Prostate gland (tissue), 2 donors: ENCODE results near the gene SLIT3. TPM values are rescaled to one million over a fixed set of nuclear protein-coding genes. Genes with fewer than 3 reads are reported as not detected.
"Not testable (repeated sequence)": the region's sequence is repeated elsewhere in the genome, so short reads cannot be mapped to it uniquely, and the experiment has no call there.

Experiments
- DNase-seq: peaks from one replicate; pipeline ENCODE4 v3.0.0-alpha.2; 2019; ENCODE audit warnings: low spot score
- H3K27ac ChIP-seq, 2 donors: fragments of 200-600 bp; sonication (generic); 2 replicates each; pipeline ENCODE4 v1.5.1; 2017 to 2019
- H3K27me3 ChIP-seq: fragments of 200-600 bp; sonication (generic); replicated peaks from 2 replicates; pipeline ENCODE4 v1.5.1; 2019; ENCODE audit not compliant: insufficient read depth
- H3K36me3 ChIP-seq, 2 donors: fragments of 200-600 bp; sonication (generic); 1 replicate in 1 of 2; 2 replicates in 1 of 2; pipeline versions ENCODE4 v1.5.1 to v1.8.1; 2017 to 2019
- H3K4me1 ChIP-seq: fragments of 200-600 bp; sonication (generic); replicated peaks from 2 replicates; pipeline ENCODE4 v1.5.1; 2019
- H3K4me3 ChIP-seq, 2 donors: fragments of 200-600 bp; sonication (generic); 2 replicates each; pipeline ENCODE4 v1.5.1; 2017 to 2019
- H3K9me3 ChIP-seq: fragments of 200-600 bp; sonication (generic); 2 replicates; pipeline ENCODE4 v1.5.1; 2017
- POLR2A ChIP-seq: fragments of 450-650 bp; IDR thresholded peaks from one replicate; pipeline ENCODE4 v1.6.1; 2016; ENCODE audit warnings: antibody characterized with exemption, mild to moderate bottlenecking
- POLR2AphosphoS5 ChIP-seq: sonication (generic); formaldehyde crosslinking; IDR thresholded peaks from one replicate; pipeline ENCODE4 v1.6.1; 2017; ENCODE audit warnings: antibody characterized with exemption
- WGBS: methylation state at CpG from one replicate; pipeline ENCODE4 v1.1.5; 2018; 5-methylcytosine and 5-hydroxymethylcytosine counted together
- intact Hi-C: fragments of 100-400 bp; cut with DNase I; formaldehyde crosslinking; loops from one replicate; pipeline ENCODE4 v1.14.2; 2022
- total RNA-seq, 2 donors: library from RNA; depleted of rRNA; stranded (reverse); fragments of >200 nt; gene quantifications; one replicate each; pipeline ENCODE4 v1.1.0, GENCODE V29; 2016
- TF ChIP-seq, protein P1 (sequence below), 4 experiments: fragments of 200-600 bp in 2 of 4; fragments of 450-650 bp in 2 of 4; sonication (generic) in 2 of 4; IDR thresholded peaks; 1 replicate in 3 of 4; 2 replicates in 1 of 4; pipeline ENCODE4 v1.5.1; 2016 to 2019; ENCODE audit warnings: antibody characterized with exemption in 4 of 4, mild to moderate bottlenecking in 2 of 4, moderate library complexity in 2 of 4

Gene SLIT3
- total RNA-seq, 2 donors from 2014 or later, result 8.3 TPM

DNA sequence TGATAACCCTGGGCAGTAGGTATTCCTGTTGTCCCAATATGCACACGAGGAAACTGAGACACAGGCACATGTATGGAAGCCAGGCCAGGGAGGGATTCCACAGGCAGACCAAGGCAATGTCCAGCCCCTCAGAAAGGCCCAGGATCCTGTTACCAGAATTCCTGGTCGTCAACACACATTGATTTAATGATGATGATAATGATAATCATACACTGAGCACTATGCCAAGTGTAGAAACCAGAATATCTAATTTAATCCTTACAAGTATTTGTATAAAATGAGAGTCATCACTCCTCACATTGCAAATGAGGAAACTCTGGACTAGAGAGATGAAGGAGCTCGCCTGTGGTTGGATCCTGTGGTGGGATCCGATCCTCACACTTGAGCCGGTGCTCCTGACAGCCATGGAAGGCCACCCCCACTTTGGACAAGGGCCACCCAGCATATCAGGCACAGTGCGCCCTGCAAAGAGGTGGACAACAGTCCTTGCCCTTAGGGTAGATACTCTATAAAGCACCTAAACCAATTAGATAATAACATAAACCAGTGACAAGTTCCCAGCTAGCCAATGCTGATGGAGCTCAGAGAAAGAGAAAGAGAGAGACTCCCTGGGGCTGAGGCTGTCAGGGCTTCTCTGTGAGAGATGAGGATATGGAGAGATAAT is 185.3 kb downstream of the SLIT3 start:
- Histone ChIP-seq H3K9me3 (no peaks in the 10 kb centered on the region), H3K27me3 (no peaks in the 10 kb centered on the region), H3K36me3 (no peaks in the 10 kb centered on the region), H3K4me3 (no peak overlapping the region), H3K27ac (no peak overlapping the region), H3K4me1 (no peaks in the 10 kb centered on the region)
- WGBS, result 92% methylated on average over 6 of the region's 6 CpGs
- no peak for DNase-seq
- intact Hi-C loops, result no loop called here
- TF ChIP-seq POLR2AphosphoS5, result no peak
- TF ChIP-seq POLR2A, result no peak
- TF ChIP-seq, protein P1, sequence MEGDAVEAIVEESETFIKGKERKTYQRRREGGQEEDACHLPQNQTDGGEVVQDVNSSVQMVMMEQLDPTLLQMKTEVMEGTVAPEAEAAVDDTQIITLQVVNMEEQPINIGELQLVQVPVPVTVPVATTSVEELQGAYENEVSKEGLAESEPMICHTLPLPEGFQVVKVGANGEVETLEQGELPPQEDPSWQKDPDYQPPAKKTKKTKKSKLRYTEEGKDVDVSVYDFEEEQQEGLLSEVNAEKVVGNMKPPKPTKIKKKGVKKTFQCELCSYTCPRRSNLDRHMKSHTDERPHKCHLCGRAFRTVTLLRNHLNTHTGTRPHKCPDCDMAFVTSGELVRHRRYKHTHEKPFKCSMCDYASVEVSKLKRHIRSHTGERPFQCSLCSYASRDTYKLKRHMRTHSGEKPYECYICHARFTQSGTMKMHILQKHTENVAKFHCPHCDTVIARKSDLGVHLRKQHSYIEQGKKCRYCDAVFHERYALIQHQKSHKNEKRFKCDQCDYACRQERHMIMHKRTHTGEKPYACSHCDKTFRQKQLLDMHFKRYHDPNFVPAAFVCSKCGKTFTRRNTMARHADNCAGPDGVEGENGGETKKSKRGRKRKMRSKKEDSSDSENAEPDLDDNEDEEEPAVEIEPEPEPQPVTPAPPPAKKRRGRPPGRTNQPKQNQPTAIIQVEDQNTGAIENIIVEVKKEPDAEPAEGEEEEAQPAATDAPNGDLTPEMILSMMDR (IDR thresholded peaks at IDR 0.05), result no peak

DNA sequence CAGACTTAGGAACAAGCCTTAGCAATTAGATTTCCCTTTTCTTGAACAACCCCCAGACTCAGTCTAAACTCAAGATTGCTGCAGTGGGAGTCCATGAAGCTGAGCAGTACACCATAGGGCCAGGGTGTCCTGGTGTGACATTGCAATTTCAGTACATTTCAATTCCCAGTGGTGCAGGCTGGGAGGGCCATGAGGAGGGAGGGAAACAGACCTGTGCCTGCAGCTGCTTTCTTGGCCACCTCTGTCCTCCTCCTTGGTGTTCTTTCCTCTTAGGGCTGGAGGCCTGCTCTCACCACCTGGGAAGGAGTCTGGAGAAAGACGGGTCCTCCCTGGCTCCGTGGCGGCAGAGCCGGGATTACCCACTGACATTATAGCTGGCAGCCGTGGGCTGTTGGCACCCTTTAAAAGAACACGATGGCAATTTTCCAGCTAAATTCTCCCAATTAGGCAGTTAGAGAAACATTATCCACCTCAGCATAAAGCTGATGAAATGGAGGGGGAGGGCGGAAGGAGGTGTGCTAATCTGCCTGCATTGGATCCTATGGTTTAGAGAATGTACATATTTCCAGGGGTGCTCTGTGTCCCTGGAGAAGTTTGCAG is 186.4 kb downstream of the SLIT3 start:
- intact Hi-C loops, result no loop called here
- TF ChIP-seq POLR2AphosphoS5 (no peak), POLR2A (no peak)
- TF ChIP-seq, protein P1 (IDR thresholded peaks at IDR 0.05), result no peak
- 54% methylated on average over 7 of the region's 7 CpGs for WGBS
- H3K9me3 ChIP-seq, result no peaks in the 10 kb centered on the region
- no peak for DNase-seq
- no peaks in the 10 kb centered on the region for H3K4me1 ChIP-seq
- H3K27me3 ChIP-seq, result no peaks in the 10 kb centered on the region
- no peaks in the 10 kb centered on the region for H3K36me3 ChIP-seq
- no peak overlapping the region for H3K27ac ChIP-seq
- H3K4me3 ChIP-seq, result no peak overlapping the region

DNA sequence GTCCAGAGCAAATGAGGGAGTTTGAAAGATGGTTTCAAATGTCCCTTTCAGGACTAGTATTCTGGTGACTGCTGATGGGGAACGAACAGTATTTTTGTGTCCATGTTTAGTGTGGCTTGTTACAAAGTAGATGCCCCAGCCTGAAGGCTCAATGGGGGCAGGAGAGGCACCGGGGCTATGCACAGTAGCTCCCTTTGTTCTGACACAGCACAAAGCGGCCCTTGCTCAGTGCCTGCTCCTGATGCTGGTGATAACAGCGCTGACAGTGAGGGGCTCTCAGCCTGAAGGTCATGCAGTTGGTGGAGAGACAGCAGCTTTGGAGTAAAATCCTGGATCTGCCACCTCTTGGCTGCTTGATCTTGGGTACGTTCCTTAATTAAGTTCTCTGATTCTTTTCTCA is 188.9 kb downstream of the SLIT3 start:
- no peak for TF ChIP-seq POLR2A
- TF ChIP-seq, protein P1 (IDR thresholded peaks at IDR 0.05), result no peak
- TF ChIP-seq POLR2AphosphoS5, result no peak
- 91% methylated on average over 5 of the region's 5 CpGs for WGBS
- H3K27me3 ChIP-seq, result no peaks in the 10 kb centered on the region
- no peak for DNase-seq
- no peak overlapping the region for H3K4me3 ChIP-seq
- no peak overlapping the region for H3K27ac ChIP-seq
- intact Hi-C loops, result no loop called here
- no peaks in the 10 kb centered on the region for H3K4me1 ChIP-seq
- H3K9me3 ChIP-seq, result no peaks in the 10 kb centered on the region
- no peaks in the 10 kb centered on the region for H3K36me3 ChIP-seq

DNA sequence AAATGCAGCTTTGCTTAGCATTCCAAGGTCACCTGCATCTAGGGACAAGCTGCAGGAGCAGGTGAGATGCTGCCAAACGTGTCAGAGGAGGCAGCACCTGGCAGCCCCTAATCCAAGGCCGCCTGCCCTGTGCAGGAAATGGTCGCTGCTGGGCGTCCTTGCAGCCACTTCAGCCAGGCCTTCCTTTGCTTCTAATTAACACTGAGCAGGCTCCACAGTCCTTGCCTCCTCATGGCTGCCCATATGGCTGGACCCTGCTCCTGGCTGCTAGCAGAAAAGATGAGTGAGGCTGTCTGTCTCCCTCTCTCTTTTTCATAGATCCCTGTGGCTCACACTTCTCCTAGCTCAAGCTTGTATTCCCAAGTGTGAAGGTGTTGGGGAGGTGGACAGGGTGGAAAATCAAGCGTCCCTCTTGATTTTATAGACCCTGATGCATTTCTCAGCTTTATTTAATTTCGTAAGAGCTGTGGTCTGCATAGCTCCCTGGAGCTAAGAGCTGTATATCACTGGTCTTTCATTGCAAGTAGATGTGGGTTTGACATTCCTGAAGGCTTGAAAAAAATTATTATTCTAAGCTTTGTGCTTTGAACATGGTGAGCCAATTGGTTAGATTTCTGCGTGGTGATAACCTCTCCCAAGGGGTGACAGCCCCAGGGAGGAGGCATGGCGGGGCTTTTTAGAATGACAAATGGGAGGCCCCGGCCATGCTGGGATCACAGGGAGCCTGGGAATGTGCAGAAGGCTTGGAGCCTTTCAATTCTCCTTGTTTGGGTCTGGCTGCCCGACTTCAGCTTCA is 193.8 kb downstream of the SLIT3 start:
- intact Hi-C loops, result no loop called here
- no peaks in the 10 kb centered on the region for H3K36me3 ChIP-seq
- DNase-seq, result no peak
- TF ChIP-seq POLR2A, result no peak
- no peak for TF ChIP-seq POLR2AphosphoS5
- TF ChIP-seq, protein P1 (IDR thresholded peaks at IDR 0.05), result no peak
- H3K4me3 ChIP-seq, result no peak overlapping the region
- no peaks in the 10 kb centered on the region for H3K27me3 ChIP-seq
- no peak overlapping the region for H3K27ac ChIP-seq
- H3K9me3 ChIP-seq, result no peaks in the 10 kb centered on the region
- 86% methylated on average over 10 of the region's 10 CpGs for WGBS
- no peaks in the 10 kb centered on the region for H3K4me1 ChIP-seq

DNA sequence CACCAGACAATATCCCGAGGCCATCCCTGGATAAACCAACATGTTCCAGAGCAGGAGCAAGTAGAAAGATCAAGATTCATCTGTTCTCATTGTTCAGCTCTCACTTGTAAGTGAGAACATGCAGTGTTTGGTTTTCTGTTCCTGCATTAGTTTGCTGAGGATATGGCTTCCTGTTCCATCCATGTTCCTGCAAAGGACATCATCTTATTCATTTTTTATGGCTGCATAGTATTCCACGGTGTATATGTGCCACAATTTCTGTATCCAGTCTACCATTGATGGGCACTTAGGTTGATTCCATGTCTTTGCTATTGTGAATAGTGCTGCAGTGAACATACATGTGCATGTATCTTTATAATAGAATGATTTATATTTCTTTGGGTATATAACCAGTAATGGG is 195.4 kb downstream of the SLIT3 start:
- H3K27ac ChIP-seq, H3K9me3 ChIP-seq, DNase-seq, H3K36me3 ChIP-seq, intact Hi-C loops, H3K4me3 ChIP-seq, H3K27me3 ChIP-seq, H3K4me1 ChIP-seq: not testable (repeated sequence)
- WGBS, result 73% methylated on average over 2 of the region's 2 CpGs
